DOHH2 (cell line): ENCODE measurements around the gene PDE4DIP.
"Not testable (repeated sequence)": the region's sequence is repeated elsewhere in the genome, so short reads cannot be mapped to it uniquely, and the experiment has no call there.

Source experiments
- CTCF ChIP-seq: fragments of 200-600 bp; sonication (generic); IDR thresholded peaks from one replicate; pipeline ENCODE4 v1.5.1; 2014; ENCODE audit warnings: antibody characterized with exemption, mild to moderate bottlenecking, low read depth, low read length; ENCODE audit not compliant: poor library complexity, severe bottlenecking
- EZH2phosphoT487 ChIP-seq: fragments of 200-600 bp; sonication (generic); IDR thresholded peaks from 2 replicates; pipeline ENCODE4 v1.6.1; 2017; ENCODE audit warnings: borderline replicate concordance, mild to moderate bottlenecking, antibody characterized with exemption, low read length, moderate library complexity, mixed read lengths

GRCh38 chr1:148909219-148909826 lies 65.1 kb downstream of the PDE4DIP start:
- TF ChIP-seq CTCF, EZH2phosphoT487: not testable (repeated sequence)
